GM19372 (cell line): ENCODE measurements around the gene CHD6.

Experiments used
- ATAC-seq: cut with Tn5 transposase; IDR thresholded peaks from one replicate; pipeline ENCODE4 v1.9.1; 2021; ENCODE audit warnings: mild to moderate bottlenecking, low read depth, moderate library complexity; ENCODE audit not compliant: unreplicated experiment

The CHD6 gene

DNA sequence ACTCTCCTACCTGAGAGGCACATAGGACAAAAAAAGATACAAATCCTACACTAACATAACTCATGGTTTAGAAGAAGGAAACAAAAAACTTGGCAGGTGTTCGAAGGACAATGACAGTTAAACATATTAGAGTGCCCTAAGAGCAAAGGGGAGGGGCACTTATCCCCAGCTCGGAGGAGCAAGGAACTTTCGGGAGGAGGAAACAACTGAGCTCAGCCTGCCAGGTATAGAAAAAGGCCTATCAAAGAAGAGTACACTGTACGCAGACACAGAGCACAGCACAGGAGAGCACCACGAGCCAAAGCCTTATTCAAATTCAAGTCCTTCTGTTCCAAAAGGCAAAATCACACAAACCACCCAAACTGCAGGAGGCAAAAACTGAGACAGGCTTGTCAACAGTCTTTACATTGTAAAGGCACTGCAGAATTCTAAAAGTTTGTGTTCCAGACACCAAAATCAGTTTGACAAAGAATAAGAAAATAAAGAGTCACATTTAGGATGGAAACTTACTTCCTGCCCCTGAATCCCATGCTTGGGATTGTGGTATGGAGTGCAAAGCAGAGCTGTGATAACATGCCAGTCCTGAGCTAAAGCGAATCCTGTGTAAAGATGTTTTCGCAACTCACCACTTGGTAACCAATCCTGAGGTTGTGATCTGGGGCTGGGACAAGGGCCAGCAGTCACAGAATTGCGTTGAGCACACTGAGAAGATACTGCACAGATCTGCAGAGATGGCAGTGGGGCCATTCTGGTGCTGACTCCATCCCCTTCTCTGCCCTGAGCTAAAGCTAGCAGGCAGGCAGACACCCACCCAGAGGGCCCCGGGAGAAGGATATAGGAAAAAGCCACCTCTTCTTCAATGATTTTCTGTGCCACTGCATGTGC lies 108.6 kb downstream of the CHD6 start:
- ATAC-seq, result no peak

DNA sequence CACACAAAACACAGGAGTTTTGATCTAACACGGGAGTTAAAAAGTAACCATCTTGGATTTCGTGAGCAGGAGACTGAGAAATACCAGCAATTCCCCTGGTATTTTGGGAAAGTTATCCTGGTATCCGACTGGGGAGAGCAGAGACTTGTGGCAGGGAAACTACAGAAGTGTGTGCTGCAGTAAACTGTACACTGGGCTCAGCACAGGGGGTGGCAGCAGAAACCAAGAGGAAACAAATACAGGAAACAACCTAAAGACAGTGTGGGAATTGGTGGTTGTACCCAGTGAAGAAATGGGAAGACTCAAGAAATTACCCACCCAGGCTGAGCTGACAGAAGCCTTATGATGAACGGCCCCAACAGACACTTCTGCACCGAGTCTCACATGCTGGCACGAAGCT lies 109.8 kb downstream of the CHD6 start:
- no peak for ATAC-seq

DNA sequence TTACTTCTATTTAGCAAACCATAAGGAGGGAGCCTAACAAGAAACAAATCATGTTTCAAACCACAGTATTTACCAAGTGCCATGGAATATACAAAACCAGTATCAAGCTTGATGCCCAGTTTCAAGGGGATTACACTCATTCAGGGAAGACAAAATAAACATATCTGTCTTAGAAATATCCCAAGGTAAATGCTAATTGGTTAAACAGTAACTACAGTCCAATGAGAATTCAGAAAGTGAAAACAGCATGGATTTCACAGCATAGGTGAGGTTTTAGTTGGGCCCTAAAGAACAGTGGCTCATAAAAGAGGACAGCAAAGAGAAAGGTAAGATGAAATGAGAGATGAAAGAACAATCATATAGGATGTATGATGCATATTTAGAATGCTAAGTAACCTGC lies 110.3 kb downstream of the CHD6 start:
- ATAC-seq, result no peak

DNA sequence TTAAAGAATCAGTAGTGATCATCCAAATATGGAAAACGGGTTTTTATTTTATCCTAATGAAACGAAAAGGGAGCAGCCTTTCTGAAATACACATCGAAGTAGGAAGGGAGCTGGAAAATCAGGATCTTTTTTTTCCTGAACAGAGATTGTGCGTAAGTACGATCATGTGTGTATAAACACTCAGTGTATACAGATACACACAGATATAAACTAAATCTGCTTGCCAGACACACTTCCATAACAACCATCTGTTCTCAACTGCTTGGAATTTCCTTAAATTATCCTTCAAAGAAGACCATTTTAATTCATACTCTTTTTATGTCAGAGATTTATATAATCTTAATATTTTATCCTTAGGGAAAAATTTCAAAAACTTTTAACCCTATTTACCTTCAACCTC lies 110.7 kb downstream of the CHD6 start:
- ATAC-seq, result no peak

DNA sequence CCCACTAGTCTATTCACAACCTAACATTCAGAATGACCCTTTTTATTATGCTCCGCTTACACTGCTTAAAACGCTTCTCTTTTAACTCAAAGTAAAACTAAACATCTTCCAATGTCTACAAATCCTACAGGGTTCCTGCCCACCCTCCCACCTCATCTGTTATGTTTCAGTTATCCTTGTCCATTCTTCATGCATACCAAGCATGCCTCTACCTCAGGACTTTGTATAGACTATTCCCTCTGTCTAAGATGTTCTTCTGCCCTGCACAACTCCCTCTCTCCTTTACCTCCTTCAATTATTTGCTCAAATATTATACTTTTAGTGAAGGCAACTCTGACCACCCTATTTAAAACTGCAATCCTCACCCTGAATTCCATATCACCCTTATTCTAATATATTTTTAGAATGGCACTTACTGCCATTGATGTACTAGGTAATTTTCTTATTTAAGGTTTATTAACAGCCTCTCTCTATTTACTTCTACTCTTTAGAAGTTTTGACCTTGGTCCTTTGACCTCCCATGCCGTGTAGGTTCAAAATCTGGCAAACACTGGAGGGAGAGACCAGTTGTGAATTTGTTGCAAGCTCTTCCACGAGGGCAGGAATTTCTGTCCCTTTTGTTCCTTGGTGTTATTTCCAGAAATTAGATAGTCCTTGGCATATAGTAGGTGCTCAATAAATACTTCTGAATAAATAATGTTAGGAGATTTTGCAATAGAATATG lies 111.8 kb downstream of the CHD6 start:
- ATAC-seq, result no peak

DNA sequence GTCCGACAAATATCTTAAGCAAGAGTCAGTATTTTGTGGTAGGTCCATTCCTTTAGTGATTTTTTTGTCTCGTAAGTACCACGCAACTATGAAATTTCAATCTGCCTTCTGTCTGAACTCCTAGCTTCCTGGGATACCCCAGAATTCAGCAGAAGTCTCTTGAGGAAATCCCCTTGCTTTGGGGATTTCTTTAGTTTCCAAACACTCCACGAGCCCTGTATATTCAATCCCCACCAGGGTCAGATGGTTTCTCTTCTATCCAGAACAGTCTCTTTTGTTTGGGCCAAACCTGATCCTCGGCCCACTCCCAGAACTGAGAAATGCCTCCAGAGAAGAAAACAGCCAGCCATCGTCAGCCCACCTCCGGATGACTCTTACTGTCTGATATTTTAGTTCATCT lies 113.0 kb downstream of the CHD6 start:
- no peak for ATAC-seq

DNA sequence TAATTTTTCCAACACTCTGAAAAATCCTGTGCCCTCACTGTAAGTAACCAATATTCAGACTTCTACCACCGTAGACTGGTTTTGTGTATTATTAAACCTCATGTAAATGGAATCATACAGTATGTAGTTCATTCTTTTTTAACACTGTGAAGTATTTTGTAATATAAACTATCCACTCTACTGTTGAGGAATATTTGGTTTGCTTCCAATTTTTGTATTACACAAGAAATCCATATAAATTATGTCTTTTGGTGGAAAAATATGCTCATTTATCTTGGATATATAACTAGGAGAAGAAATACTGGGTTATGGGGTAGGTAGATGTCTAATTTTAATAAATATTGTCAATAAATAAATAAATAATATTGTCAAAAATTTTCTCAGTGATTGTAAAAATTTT lies 116.8 kb downstream of the CHD6 start:
- no peak for ATAC-seq

DNA sequence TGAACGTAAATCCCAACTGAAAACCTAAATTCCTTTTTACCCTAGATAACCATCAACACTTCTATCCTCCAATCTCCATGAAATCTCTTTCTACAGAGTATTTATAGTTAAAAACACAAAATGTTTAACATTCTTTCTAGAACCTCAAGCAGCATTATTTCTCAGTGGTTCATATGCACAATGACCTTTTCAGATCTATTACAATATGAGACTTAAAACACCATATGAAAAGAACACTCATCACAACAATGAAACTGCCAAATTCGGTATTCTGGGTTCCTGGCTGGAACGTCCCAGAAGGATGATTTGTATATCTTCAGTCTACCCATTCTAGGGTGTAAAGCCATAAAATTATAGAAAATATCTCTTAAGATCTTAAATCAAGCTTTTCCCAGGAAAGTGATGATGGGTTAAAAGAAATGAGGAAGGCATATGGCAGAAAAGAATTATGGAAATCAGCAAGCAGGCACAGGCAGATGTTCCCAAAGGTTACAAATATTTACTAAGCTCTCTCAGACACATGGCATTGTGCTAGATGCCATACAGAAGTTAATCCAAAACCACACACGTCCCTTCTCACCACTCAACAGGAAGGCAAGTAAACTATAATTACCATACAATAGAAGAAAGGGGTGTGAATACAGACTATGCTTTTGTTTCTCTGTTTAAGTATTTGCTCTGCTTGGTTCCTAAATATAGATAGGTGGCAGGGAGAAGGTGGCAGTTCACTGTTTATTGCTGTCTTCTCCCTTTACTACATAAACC lies 118.0 kb downstream of the CHD6 start:
- no peak for ATAC-seq

DNA sequence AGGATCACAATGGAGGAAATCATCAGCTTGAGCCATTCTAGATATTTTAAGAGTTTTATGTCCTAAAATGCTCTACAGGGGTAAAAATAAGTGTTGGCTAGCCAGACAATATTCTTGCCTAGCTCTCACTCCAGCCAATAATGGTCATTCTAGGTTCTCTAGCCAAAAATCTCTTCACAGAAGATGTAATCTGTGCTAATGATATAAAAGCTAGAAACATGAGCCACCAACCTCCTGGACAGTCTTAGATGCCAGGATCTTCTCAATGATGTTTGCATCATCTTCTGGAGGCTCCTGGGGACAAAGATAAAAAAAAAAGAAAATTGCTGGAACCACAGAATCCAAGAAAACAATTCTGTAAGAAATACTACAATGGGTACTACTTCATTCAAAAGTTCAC lies 119.1 kb downstream of the CHD6 start:
- ATAC-seq, result no peak

DNA sequence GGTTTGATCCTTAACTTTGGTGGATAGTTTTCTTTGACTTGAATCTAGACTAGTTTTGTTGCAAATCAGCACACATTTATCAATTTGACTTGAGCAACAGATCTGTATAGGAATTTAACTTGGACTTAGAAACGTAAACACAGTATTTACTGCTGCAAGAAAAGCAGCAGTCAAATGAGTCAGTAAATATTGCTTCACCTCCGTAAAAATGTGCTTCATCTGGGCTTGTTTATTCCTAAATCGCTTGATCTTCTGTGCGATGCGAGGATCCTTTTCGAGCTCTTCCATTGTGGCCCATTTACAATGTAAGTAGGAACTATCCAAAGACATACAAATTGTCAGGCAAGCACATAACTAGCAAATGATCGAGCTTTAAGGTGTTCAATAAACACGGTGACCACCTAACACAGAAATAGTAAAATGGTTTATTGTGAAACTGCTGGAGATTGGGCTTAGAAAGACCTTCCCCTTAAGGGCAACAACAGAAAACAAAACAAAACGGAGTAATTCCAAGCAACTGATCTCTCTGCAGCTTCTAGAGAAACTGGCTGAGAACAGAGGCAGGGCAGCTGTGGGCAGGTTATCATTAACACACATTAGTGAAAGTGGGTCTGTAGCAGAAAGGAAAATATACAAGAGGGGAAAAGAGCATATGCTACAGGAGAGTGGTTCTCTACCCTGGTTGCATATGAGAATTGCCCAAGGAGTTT lies 120.8 kb downstream of the CHD6 start:
- ATAC-seq, result no peak

DNA sequence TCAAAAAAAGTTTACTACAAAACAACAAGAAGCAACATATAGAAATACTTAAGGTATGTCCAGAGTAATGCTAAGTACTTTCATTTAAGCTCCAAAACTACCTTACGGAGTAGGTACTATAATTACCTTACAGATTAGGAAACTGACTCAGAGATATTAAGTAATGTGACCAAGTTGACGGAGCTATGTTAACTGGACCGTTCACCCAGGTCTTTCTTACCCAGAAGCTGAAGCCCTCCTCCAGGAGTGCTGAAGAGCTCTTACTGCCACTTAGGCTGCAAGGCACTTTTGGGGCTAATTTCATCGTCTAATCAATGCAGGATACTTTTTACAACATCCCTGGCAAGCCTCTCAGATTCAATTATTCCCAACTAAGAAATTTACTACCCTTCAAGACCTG lies 123.7 kb downstream of the CHD6 start:
- ATAC-seq, result no peak

DNA sequence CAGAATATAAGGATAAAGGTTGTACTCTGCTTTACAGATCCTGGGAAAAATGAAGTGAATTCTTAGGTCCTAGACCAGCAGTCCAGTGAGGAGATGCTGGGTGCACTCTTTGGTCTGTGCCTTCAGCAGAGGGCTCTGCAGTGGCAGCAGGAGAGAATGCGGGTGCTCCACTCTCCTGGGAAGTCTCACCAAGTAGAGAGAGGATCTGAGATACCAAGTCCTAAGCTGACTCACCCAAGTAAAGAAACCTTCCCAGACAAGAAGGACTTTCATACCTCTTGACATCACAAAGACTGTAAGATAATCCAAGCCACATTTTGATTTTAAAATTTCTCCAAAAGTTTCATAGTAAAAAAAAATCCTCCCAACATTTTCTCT lies 134.6 kb downstream of the CHD6 start:
- ATAC-seq, result no peak

DNA sequence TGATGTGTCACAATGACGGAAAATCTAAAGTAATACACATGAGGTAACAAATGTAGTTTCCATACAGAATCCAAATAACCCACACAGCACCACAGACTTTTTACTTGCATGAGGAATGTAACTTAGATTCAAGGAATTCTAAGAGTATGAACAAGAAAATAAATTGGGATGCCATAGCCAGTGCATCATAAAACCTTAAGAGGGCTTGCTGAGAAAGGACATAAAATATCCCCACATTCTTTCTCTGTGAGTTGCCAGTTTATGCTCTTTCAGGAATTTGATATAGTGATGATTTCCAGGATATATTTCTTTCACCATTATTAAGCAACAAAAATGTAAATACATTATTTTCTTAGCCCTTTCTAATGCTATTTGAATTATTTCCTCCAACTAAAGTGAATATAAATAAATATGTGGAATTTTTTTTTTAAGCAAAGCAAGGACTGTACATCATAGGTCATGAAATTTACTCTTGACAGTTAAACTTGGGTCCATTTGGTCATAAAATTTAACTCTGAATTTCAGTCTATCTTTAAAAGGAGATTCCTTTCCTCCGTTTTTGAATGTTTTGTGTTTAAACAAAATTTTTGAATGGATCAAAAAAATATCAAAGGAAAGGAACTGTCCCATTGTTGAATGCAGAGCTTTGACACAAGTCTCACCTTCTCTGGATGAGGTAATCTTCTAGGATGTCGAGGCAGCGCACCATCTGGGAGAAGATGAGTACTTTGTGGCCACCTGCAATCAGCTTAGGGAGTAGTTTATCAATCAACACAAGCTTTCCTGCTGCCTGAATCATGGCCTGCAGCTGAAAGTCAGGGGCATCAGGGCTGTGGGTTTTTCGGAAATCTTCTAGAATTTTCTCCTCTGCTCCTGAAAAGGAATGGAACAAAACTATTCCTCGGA lies 135.3 kb downstream of the CHD6 start:
- ATAC-seq, result no peak

DNA sequence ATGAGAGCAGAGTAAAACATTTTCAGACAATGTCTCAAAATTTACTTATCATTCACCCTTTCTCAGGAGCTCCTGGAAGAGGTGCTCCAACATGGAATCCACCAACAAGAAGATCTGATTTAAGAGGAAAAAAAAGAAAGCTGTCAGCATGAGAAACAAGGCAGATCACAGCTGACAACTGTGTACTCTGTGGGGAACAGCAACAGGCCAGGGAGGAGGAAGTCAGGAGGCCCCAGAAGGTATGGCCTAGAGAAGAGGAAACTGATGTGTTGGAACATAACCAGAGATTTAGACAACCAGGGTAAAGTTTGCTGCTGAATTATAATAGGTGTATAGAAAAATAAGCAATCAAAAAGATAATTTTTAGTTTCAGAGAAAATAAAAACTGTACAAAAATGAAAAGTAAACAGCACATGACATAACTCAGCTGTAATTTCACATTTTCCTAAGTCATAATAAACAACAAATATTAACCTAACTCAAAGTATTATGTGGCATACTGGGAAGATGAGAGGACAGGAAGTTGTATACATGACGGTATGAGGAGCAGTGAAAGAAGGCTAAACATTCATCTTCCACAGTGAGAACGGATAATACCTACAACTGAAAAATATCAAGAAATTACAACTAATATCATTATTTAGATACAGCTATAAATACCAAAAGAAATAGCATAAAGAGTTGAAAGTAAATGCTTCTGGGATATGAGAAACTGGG lies 138.0 kb downstream of the CHD6 start:
- no peak for ATAC-seq

DNA sequence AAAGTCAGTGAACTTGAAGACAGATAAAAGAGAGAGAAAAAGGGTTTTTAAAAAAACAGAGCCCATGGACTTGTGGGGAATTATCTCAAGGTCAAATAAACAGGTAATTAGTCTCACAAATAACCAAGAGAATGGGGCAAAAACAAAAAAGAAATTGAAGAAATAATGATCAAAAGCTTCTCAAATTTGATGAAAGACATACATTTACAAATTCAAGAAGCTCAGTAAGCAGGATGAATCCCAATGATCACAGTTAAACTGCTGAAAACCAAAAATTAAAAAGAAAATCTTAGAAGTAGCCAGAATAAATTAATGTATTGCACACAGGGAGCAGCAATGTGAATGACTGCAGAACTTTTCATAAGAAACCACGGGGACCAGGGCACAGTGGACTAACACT lies 139.1 kb downstream of the CHD6 start:
- ATAC-seq, result no peak

DNA sequence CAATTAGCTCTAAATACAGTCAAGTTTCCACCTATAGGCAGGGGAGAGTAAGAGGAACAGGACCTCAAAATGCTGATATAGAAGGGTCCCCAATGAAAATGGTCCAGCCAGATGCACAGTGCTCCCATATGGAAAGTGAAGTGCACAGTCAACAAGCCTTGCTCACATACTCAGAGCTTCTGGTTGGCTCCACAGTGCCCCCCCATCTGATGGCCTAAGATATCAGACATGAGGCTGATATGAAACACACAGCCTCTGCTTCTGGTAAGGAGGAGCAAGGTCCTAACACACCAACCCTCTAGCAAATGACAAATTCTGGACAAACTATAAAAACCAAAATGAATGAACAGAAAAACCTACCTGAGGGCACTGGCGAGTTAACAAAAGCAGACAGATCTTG lies 140.2 kb downstream of the CHD6 start:
- ATAC-seq, result no peak

DNA sequence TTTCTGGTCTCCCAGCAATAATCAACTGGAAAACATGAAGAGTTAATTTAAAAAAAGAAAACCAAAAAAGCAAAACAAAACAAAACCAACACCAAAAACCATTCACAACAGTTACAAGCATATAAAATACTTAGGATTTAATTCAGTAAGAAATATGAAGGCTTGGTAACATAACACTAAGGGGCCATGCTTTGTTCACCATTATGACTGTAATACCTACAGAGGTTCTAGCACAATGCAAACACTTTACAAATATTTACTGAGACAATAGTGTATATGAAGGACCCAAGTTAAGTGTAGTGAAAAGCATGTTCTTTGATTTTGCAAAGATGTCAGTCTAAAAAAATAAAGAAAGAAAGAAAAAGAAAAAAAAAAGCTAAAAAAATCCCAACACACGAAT lies 141.7 kb downstream of the CHD6 start:
- ATAC-seq, result no peak

DNA sequence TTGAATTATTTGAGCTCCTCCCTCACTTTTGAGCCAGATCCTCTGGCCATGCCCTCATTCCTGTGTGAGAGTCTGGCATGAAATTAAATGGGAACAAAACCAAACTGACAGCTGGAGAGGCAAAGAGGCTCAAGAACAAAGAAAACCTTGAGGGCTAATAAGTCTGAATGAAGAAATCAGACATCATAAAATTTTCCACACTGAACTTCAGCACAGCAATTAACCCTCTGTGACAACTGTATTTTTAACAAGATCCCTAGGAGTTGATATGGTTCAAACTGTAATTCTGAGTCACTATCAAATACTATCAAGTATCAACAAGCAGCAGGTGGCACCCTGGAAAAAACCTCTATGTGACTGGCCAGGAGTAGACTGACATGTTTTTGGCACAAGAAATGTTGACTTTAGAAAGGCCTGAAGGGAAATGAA lies 142.2 kb downstream of the CHD6 start:
- no peak for ATAC-seq

DNA sequence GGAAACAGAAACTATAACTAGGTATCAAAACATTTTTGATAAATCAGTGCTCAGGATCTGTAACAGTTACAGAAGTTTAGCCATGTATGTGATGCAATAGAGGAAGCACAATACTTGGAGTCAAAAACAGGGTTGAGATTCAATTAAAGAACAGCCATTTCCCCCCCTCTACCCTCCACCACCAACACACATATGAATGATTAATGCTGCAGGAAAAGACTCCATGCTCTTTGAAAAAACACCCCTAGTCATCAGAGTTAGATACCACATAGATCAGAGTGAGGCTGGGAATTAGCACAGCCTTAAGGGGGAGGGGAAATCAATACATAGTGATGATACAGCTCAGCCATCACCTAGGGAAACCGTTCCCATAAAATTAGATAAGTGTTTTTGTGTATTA lies 142.7 kb downstream of the CHD6 start:
- ATAC-seq, result no peak
